ENCODE results near the gene SMIM29.

Gene SMIM29

GRCh38 chr6:34248727-34249468 is at the start of gene SMIM29:
TSS of gene SMIM29 (minus strand) at chr6:34249006. CDS start at chr6:34247791, 1,215 bp downstream.
- H3K9me2 ChIP-seq (replicated peaks; ENCODE audit: control insufficient read depth, low read length), result no peaks in the 10 kb centered on the region
- H3K4me1 ChIP-seq (ENCODE audit: control insufficient read depth, low read length), result peaks cover 38% of the 10 kb centered on the region

DNA sequence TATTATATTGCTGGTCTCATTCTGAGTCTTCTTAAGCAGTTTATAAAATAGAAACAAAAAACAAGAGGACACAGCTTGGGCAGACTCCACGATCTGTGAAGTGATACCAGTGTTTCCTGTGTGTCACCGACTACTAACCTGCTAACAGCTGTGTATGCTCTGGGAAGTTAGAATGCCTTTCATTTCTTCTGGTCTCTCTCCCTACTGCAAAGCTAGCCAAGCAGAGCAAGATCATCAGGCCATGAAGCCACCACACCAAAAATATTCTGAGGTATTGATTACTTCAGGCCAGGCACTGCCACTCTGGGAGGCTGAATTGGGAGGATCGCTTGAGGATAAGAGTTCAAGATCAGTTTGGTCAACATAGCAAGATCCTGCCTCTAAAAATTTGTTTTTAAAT is 46.9 kb upstream of the SMIM29 start:
- Histone ChIP-seq H3K4me2 (ENCODE audit: low read length) (no peak overlapping the region), H3K36me3 (ENCODE audit: control insufficient read depth, low read length) (peaks cover 23% of the 10 kb centered on the region), H3F3A (ENCODE audit: control insufficient read depth, insufficient read depth) (no peaks in the 10 kb centered on the region), H3K9me3 (ENCODE audit: control insufficient read depth, insufficient read depth, low read length) (no peaks in the 10 kb centered on the region), H3K27me3 (ENCODE audit: control insufficient read depth, low read length) (no peaks in the 10 kb centered on the region), H3K79me2 (ENCODE audit: control insufficient read depth, low read length) (no peaks in the 10 kb centered on the region), H3K9me2 (replicated peaks; ENCODE audit: control insufficient read depth, low read length) (no peaks in the 10 kb centered on the region), H3K27ac (ENCODE audit: low read depth, low read length) (no peak overlapping the region), H3K4me3 (ENCODE audit: low read length) (no peak overlapping the region), H3K4me1 (ENCODE audit: control insufficient read depth, low read length) (peaks cover 26% of the 10 kb centered on the region), H4K20me1 (ENCODE audit: control insufficient read depth, insufficient read depth, low read depth, low read length) (no peaks in the 10 kb centered on the region)
- no peak for TF ChIP-seq EZH2phosphoT487 (IDR thresholded peaks at IDR 0.05; ENCODE audit: borderline replicate concordance, low read length)
- TF ChIP-seq, protein P1, sequence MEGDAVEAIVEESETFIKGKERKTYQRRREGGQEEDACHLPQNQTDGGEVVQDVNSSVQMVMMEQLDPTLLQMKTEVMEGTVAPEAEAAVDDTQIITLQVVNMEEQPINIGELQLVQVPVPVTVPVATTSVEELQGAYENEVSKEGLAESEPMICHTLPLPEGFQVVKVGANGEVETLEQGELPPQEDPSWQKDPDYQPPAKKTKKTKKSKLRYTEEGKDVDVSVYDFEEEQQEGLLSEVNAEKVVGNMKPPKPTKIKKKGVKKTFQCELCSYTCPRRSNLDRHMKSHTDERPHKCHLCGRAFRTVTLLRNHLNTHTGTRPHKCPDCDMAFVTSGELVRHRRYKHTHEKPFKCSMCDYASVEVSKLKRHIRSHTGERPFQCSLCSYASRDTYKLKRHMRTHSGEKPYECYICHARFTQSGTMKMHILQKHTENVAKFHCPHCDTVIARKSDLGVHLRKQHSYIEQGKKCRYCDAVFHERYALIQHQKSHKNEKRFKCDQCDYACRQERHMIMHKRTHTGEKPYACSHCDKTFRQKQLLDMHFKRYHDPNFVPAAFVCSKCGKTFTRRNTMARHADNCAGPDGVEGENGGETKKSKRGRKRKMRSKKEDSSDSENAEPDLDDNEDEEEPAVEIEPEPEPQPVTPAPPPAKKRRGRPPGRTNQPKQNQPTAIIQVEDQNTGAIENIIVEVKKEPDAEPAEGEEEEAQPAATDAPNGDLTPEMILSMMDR (IDR thresholded peaks at IDR 0.05; ENCODE audit: low read depth, low read length, poor library complexity, severe bottlenecking), result no peak

More at GRCh38 chr6:34248727-34249468, at the start of gene SMIM29:
- Histone ChIP-seq H3F3A (ENCODE audit: control insufficient read depth, insufficient read depth) (peaks cover 37% of the 10 kb centered on the region), H3K9me3 (ENCODE audit: control insufficient read depth, insufficient read depth, low read length) (no peaks in the 10 kb centered on the region), H3K4me2 (ENCODE audit: low read length) (peak within 1 kb of the TSS; percentile 99), H3K79me2 (ENCODE audit: control insufficient read depth, low read length) (peaks cover 5% of the 10 kb centered on the region), H4K20me1 (ENCODE audit: control insufficient read depth, insufficient read depth, low read depth, low read length) (0 out of 2 replicates have a peak, but pooled peaks cover 3% of the 10 kb centered on the region), H3K36me3 (ENCODE audit: control insufficient read depth, low read length) (peaks cover 26% of the 10 kb centered on the region), H3K27ac (ENCODE audit: low read depth, low read length) (peak within 1 kb of the TSS; percentile 51), H3K27me3 (ENCODE audit: control insufficient read depth, low read length) (no peaks in the 10 kb centered on the region), H3K4me3 (ENCODE audit: low read length) (peak within 1 kb of the TSS; percentile 96)
- no peak for TF ChIP-seq EZH2phosphoT487 (IDR thresholded peaks at IDR 0.05; ENCODE audit: borderline replicate concordance, low read length)
- TF ChIP-seq, protein P1 (IDR thresholded peaks at IDR 0.05; ENCODE audit: low read depth, low read length, poor library complexity, severe bottlenecking), result peak; percentile 79

GRCh38 chr6:34292954-34293353 is 44.1 kb upstream of the SMIM29 start:
- TF ChIP-seq EZH2phosphoT487 (IDR thresholded peaks at IDR 0.05; ENCODE audit: borderline replicate concordance, low read length), result no peak
- TF ChIP-seq, protein P1 (IDR thresholded peaks at IDR 0.05; ENCODE audit: low read depth, low read length, poor library complexity, severe bottlenecking), result no peak

More at GRCh38 chr6:34292954-34293353, 44.1 kb upstream of the SMIM29 start:
- Histone ChIP-seq H3K36me3 (ENCODE audit: control insufficient read depth, low read length) (peaks cover 30% of the 10 kb centered on the region), H3K27me3 (ENCODE audit: control insufficient read depth, low read length) (no peaks in the 10 kb centered on the region), H3F3A (ENCODE audit: control insufficient read depth, insufficient read depth) (no peaks in the 10 kb centered on the region), H3K4me3 (ENCODE audit: low read length) (no peak overlapping the region), H3K4me2 (ENCODE audit: low read length) (no peak overlapping the region), H3K9me3 (ENCODE audit: control insufficient read depth, insufficient read depth, low read length) (no peaks in the 10 kb centered on the region), H3K79me2 (ENCODE audit: control insufficient read depth, low read length) (no peaks in the 10 kb centered on the region), H3K27ac (ENCODE audit: low read depth, low read length) (no peak overlapping the region), H3K4me1 (ENCODE audit: control insufficient read depth, low read length) (peaks cover 18% of the 10 kb centered on the region), H3K9me2 (replicated peaks; ENCODE audit: control insufficient read depth, low read length) (no peaks in the 10 kb centered on the region), H4K20me1 (ENCODE audit: control insufficient read depth, insufficient read depth, low read depth, low read length) (no peaks in the 10 kb centered on the region)

Measured in DOHH2 (cell line).